NK-92 (cell line): ENCODE results near the gene CD300C.
"Not testable (repeated sequence)": the region's sequence is repeated elsewhere in the genome, so short reads cannot be mapped to it uniquely, and the experiment has no call there.

Experiments used
- DNase-seq: peaks from one replicate; lab custom pipeline; 2025; ENCODE audit not compliant: unreplicated experiment; lab: John Stamatoyannopoulos, UW

CD300C gene

GRCh38 chr17:74532115-74532514 is 13.8 kb downstream of the CD300C start:
- no peak for DNase-seq

GRCh38 chr17:74531231-74531761 is 14.6 kb downstream of the CD300C start, which contains the start of gene CD300LB:
TSS of gene CD300LB (minus strand) at chr17:74531475. CDS start at chr17:74531350, 125 bp downstream.
- no peak for DNase-seq

- no peak for DNase-seq
Measured at GRCh38 chr17:74530831-74531150, 15.1 kb downstream of the CD300C start.

GRCh38 chr17:74529243-74529642 is 16.7 kb downstream of the CD300C start:
- no peak for DNase-seq

GRCh38 chr17:74528491-74529199 is 17.3 kb downstream of the CD300C start:
- DNase-seq, result no peak

- no peak for DNase-seq
Measured at GRCh38 chr17:74527756-74528155, 18.2 kb downstream of the CD300C start.

GRCh38 chr17:74527081-74527480 is 18.8 kb downstream of the CD300C start:
- no peak for DNase-seq

GRCh38 chr17:74526681-74527080 is 19.2 kb downstream of the CD300C start:
- no peak for DNase-seq

GRCh38 chr17:74525781-74526288 is 20.1 kb downstream of the CD300C start:
- DNase-seq, result no peak

GRCh38 chr17:74525465-74525725 is 20.5 kb downstream of the CD300C start:
- DNase-seq, result no peak

GRCh38 chr17:74524653-74525464 is 21.1 kb downstream of the CD300C start:
- no peak for DNase-seq

GRCh38 chr17:74523308-74523707 is 22.6 kb downstream of the CD300C start:
- no peak for DNase-seq

- no peak for DNase-seq
Measured at GRCh38 chr17:74522381-74523105, 23.4 kb downstream of the CD300C start.

GRCh38 chr17:74521701-74522201 is 24.2 kb downstream of the CD300C start:
- DNase-seq, result no peak

- no peak for DNase-seq
Measured at GRCh38 chr17:74520790-74521480, 25.0 kb downstream of the CD300C start.

GRCh38 chr17:74520016-74520434 is 25.9 kb downstream of the CD300C start:
- DNase-seq, result no peak

GRCh38 chr17:74518413-74518981 is 27.4 kb downstream of the CD300C start:
- DNase-seq, result not testable (repeated sequence)

- DNase-seq, result no peak
Measured at GRCh38 chr17:74516561-74517328, 29.2 kb downstream of the CD300C start.

GRCh38 chr17:74515941-74516340 is 30.0 kb downstream of the CD300C start:
- DNase-seq, result no peak
